GM12878 (cell line): ENCODE data around the gene TMEM174. TPM values are rescaled to one million over a fixed set of nuclear protein-coding genes. Genes with fewer than 3 reads are reported as not detected.

Experiments
- ATAC-seq: fragments of 200-7000 bp; cut with Tn5 transposase; 3 replicates; pipeline ENCODE4 v1.9.1; 2020; ENCODE audit warnings: mild to moderate bottlenecking, moderate library complexity
- BruUV-seq: library from RNA; stranded (reverse); fragments of 400-500 nt; replicated peaks from 2 replicates; lab custom pipeline; 2021; lab: Mats Ljungman, UMichigan
- CTCF ChIA-PET: fragments of 300-600 bp; sonication (Branson Sonifier 250); formaldehyde crosslinking; extraction: SDS; loops from one replicate; lab custom pipeline; 2021; ENCODE audit warnings: inconsistent platforms; lab: Yijun Ruan, JAX
- POLR2A ChIA-PET: fragments of 350-600 bp; formaldehyde crosslinking; extraction: SDS; loops from one replicate; lab custom pipeline; 2021; ENCODE audit warnings: inconsistent platforms; lab: Charles Lee
- RAD21 ChIA-PET: fragments of 300-600 bp; sonication (Branson Sonifier 250); formaldehyde crosslinking; loops from one replicate; lab custom pipeline; 2023; ENCODE audit warnings: antibody characterized with exemption; ENCODE audit not compliant: unreplicated experiment; lab: Charles Lee
- SMC1A ChIA-PET: fragments of 300-600 bp; sonication (Branson Sonifier 250); formaldehyde crosslinking; loops from one replicate; lab custom pipeline; 2023; ENCODE audit not compliant: unreplicated experiment, uncharacterized antibody; lab: Charles Lee
- DNase-seq: peaks from one replicate; pipeline ENCODE4 v3.0.0-alpha.2; 2011; ENCODE audit warnings: low read depth, low spot score
- FAIRE-seq: peaks from 3 replicates; lab custom pipeline; 2011; peaks lifted over from hg19 to GRCh38; lab: Jason Lieb, UNC
- H2AFZ ChIP-seq: 2 replicates; pipeline ENCODE4 v1.6.0; 2011; ENCODE audit warnings: low read depth, low read length, control low read depth; ENCODE audit not compliant: control insufficient read depth
- H3K27ac ChIP-seq: 2 replicates; pipeline ENCODE4 v1.5.1; 2011; ENCODE audit warnings: control low read depth; ENCODE audit not compliant: control insufficient read depth, insufficient read depth
- H3K27me3 ChIP-seq, 2 experiments: replicated peaks in 1 of 2; 2 replicates each; pipeline versions ENCODE4 v1.6.0 to v1.6.1; 2011; ENCODE audit warnings: low read length in 1 of 2; ENCODE audit not compliant: control insufficient read depth in 2 of 2, insufficient read depth in 2 of 2
- H3K36me3 ChIP-seq, 2 experiments: 2 replicates each; pipeline ENCODE4 v1.5.1; 2011; ENCODE audit warnings: low read length in 1 of 2; ENCODE audit not compliant: control insufficient read depth in 2 of 2, insufficient read depth in 2 of 2
- H3K4me1 ChIP-seq: 2 replicates; pipeline ENCODE4 v1.6.1; 2011; ENCODE audit warnings: mild to moderate bottlenecking, low read length, moderate library complexity, mixed read lengths; ENCODE audit not compliant: control insufficient read depth, insufficient read depth
- H3K4me2 ChIP-seq: 2 replicates; pipeline ENCODE4 v1.6.0; 2011; ENCODE audit warnings: control low read depth; ENCODE audit not compliant: control insufficient read depth, insufficient read depth
- H3K4me3 ChIP-seq: fragments of 200-600 bp; sonication (generic); 2 replicates; pipeline ENCODE4 v1.5.1; 2016
- H3K79me2 ChIP-seq: 2 replicates; pipeline ENCODE4 v1.6.0; 2011; ENCODE audit warnings: low read length; ENCODE audit not compliant: control insufficient read depth, insufficient read depth
- H3K9ac ChIP-seq: 2 replicates; pipeline ENCODE4 v1.8.0; 2011; ENCODE audit warnings: low read length, control low read depth, mixed read lengths; ENCODE audit not compliant: control insufficient read depth, insufficient read depth
- H3K9me3 ChIP-seq: replicated peaks from 3 replicates; pipeline ENCODE4 v1.5.1; 2011; ENCODE audit warnings: mild to moderate bottlenecking, low read length; ENCODE audit not compliant: control insufficient read depth, insufficient read depth
- H4K20me1 ChIP-seq: 2 replicates; pipeline ENCODE4 v1.6.0; 2011; ENCODE audit not compliant: control insufficient read depth, insufficient read depth
- ASH2L ChIP-seq: fragments of 300-600, 200-600 bp; sonication (generic); IDR thresholded peaks from 2 replicates; pipeline ENCODE4 v1.6.1; 2017; ENCODE audit warnings: low read depth, mild to moderate bottlenecking, borderline replicate concordance
- BACH1 ChIP-seq: fragments of 450-650 bp; IDR thresholded peaks from 2 replicates; pipeline ENCODE4 v1.6.1; 2017; ENCODE audit warnings: mild to moderate bottlenecking, borderline replicate concordance
- CREM ChIP-seq: IDR thresholded peaks from 2 replicates; pipeline ENCODE4 v1.6.1; 2014; ENCODE audit warnings: antibody characterized with exemption, low read depth
- DPF2 ChIP-seq: fragments of 450-650 bp; IDR thresholded peaks from 2 replicates; pipeline ENCODE4 v1.6.1; 2017; ENCODE audit warnings: mild to moderate bottlenecking
- KLF5 ChIP-seq: fragments of 450-650 bp; IDR thresholded peaks from 2 replicates; pipeline ENCODE4 v1.6.1; 2014; ENCODE audit warnings: mild to moderate bottlenecking; ENCODE audit not compliant: partially characterized antibody
- MTA2 ChIP-seq: fragments of 450-650 bp; IDR thresholded peaks from 2 replicates; pipeline ENCODE4 v1.6.1; 2016; ENCODE audit warnings: low read depth, mild to moderate bottlenecking, moderate library complexity
- MTA3 ChIP-seq: IDR thresholded peaks from 2 replicates; pipeline ENCODE4 v1.6.1; 2012; ENCODE audit warnings: low read length, inconsistent platforms, borderline replicate concordance
- STAT3 ChIP-seq: IDR thresholded peaks from 2 replicates; pipeline ENCODE4 v1.6.1; 2011; ENCODE audit warnings: low read depth, low read length, improper control_type of control experiment
- TCF7 ChIP-seq: IDR thresholded peaks from 2 replicates; pipeline ENCODE4 v1.6.1; 2014; ENCODE audit warnings: antibody characterized with exemption, borderline replicate concordance
- in situ Hi-C: fragments of 300-500 bp; cut with MboI; formaldehyde crosslinking; loops from 9 replicates; pipeline ENCODE4 v1.14.3; 2018; ENCODE audit warnings: mixed read lengths
- intact Hi-C: fragments of 100-400 bp; cut with micrococcal nuclease; formaldehyde crosslinking; loops from one replicate; pipeline ENCODE4 v1.14.2; 2022; ENCODE audit not compliant: unreplicated experiment
- polyA plus RNA-seq, 11 experiments: library from polyadenylated mRNA; depleted of rRNA in 4 of 11; unstranded in 6 of 11; stranded (reverse) in 5 of 11; fragments of >200 nt; fragmentation: Nextera tagmentation in 4 of 11; fragmentation: Illumina TruSeq in 1 of 11; extraction: Ambion mirVana in 4 of 11; extraction: Trizol in 1 of 11; gene quantifications; 1 replicate in 1 of 11; 2 replicates in 10 of 11; pipeline versions ENCODE4 v1.2.1 to v1.2.3, GENCODE V29; 2011 to 2016; ENCODE audit warnings: inconsistent platforms in 2 of 11, missing spikeins in 2 of 11, low read depth in 1 of 11
- total RNA-seq, 4 experiments: library from RNA; depleted of rRNA in 3 of 4; stranded (reverse); fragments of >200 nt in 3 of 4; fragmentation: Illumina TruSeq in 1 of 4; extraction: Trizol in 1 of 4; gene quantifications; 2 replicates each; pipeline versions ENCODE4 v1.2.1 to v1.2.3, GENCODE V29; 2013 to 2021
- TF ChIP-seq, protein P1 (sequence below): fragments of 450-650 bp; IDR thresholded peaks from 2 replicates; pipeline ENCODE4 v1.6.1; 2016; ENCODE audit warnings: mild to moderate bottlenecking
- TF ChIP-seq, protein P2 (sequence below): fragments of 450-650 bp; IDR thresholded peaks from 2 replicates; pipeline ENCODE4 v1.6.1; 2016; ENCODE audit warnings: mild to moderate bottlenecking, moderate library complexity, borderline replicate concordance
- TF ChIP-seq, protein P3 (sequence below): fragments of 450-650 bp; IDR thresholded peaks from 2 replicates; pipeline ENCODE4 v1.6.1; 2014; ENCODE audit warnings: mild to moderate bottlenecking

TMEM174 gene
- total and polyA plus RNA-seq, 10 of the 15 experiments (the other 5 are each of a cell fraction or from before 2014, with no cell fraction given), result not detected

DNA sequence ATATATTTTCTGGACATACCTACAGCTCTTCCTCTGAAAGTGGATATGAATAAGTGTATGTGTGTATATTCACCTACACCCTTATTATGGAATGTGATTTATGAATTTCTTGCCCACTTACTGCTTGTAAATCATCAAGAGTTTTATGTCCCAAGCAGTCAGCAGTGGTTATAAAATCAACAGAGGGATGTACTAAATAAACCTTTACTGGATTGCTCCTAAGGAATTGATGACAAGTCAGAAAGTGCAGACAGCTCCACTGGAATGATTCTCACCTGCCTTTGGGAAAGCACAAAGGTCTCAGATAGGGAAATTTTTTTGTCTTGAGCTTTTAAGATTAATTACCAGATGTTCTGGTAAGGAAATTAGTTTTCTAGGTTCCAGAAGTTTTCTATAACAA is 9.3 kb downstream of the TMEM174 start:
- in situ Hi-C loops, result no loop called here
- CTCF ChIA-PET, result interaction anchor here (0.6 kb wide), 1 partner anchor 10 kb away, joined by 3 read pairs; no protein-coding TSS in a partner anchor

More for the DNA sequence above, 9.3 kb downstream of the TMEM174 start:
- Histone ChIP-seq H4K20me1 (no peaks in the 10 kb centered on the region), H3K4me1 (no peaks in the 10 kb centered on the region), H3K27ac (no peak overlapping the region), H3K4me3 (no peak overlapping the region), H3K9ac (no peak overlapping the region), H3K36me3 (no peaks in the 10 kb centered on the region), H2AFZ (no peak overlapping the region), H3K9me3 (no peaks in the 10 kb centered on the region), H3K4me2 (no peak overlapping the region)
- intact Hi-C loops, result no loop called here
- no TSS peak for BruUV-seq
- ChIA-PET SMC1A (interaction anchor here (1.4 kb wide), 1 partner anchor 11 kb away, joined by 3 read pairs; no protein-coding TSS in a partner anchor), RAD21 (no interaction called here)
- no peak for DNase-seq
- TF ChIP-seq MTA3 (no peak), MTA2 (no peak), TCF7 (no peak), STAT3 (no peak), CREM (no peak), DPF2 (no peak), BACH1 (no peak), ASH2L (no peak), KLF5 (no peak)
- TF ChIP-seq, protein P1, sequence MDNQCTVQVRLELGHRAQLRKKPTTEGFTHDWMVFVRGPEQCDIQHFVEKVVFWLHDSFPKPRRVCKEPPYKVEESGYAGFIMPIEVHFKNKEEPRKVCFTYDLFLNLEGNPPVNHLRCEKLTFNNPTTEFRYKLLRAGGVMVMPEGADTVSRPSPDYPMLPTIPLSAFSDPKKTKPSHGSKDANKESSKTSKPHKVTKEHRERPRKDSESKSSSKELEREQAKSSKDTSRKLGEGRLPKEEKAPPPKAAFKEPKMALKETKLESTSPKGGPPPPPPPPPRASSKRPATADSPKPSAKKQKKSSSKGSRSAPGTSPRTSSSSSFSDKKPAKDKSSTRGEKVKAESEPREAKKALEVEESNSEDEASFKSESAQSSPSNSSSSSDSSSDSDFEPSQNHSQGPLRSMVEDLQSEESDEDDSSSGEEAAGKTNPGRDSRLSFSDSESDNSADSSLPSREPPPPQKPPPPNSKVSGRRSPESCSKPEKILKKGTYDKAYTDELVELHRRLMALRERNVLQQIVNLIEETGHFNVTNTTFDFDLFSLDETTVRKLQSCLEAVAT, result no peak
- TF ChIP-seq, protein P2, sequence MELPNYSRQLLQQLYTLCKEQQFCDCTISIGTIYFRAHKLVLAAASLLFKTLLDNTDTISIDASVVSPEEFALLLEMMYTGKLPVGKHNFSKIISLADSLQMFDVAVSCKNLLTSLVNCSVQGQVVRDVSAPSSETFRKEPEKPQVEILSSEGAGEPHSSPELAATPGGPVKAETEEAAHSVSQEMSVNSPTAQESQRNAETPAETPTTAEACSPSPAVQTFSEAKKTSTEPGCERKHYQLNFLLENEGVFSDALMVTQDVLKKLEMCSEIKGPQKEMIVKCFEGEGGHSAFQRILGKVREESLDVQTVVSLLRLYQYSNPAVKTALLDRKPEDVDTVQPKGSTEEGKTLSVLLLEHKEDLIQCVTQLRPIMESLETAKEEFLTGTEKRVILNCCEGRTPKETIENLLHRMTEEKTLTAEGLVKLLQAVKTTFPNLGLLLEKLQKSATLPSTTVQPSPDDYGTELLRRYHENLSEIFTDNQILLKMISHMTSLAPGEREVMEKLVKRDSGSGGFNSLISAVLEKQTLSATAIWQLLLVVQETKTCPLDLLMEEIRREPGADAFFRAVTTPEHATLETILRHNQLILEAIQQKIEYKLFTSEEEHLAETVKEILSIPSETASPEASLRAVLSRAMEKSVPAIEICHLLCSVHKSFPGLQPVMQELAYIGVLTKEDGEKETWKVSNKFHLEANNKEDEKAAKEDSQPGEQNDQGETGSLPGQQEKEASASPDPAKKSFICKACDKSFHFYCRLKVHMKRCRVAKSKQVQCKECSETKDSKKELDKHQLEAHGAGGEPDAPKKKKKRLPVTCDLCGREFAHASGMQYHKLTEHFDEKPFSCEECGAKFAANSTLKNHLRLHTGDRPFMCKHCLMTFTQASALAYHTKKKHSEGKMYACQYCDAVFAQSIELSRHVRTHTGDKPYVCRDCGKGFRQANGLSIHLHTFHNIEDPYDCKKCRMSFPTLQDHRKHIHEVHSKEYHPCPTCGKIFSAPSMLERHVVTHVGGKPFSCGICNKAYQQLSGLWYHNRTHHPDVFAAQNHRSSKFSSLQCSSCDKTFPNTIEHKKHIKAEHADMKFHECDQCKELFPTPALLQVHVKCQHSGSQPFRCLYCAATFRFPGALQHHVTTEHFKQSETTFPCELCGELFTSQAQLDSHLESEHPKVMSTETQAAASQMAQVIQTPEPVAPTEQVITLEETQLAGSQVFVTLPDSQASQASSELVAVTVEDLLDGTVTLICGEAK, result no peak
- TF ChIP-seq, protein P3, sequence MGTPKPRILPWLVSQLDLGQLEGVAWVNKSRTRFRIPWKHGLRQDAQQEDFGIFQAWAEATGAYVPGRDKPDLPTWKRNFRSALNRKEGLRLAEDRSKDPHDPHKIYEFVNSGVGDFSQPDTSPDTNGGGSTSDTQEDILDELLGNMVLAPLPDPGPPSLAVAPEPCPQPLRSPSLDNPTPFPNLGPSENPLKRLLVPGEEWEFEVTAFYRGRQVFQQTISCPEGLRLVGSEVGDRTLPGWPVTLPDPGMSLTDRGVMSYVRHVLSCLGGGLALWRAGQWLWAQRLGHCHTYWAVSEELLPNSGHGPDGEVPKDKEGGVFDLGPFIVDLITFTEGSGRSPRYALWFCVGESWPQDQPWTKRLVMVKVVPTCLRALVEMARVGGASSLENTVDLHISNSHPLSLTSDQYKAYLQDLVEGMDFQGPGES, result no peak
- TF ChIP-seq, all 136 proteins: peak for 0
- POLR2A ChIA-PET, result no interaction called here
- FAIRE-seq (no peak), ATAC-seq (no peak)
- Histone ChIP-seq H3K79me2 (no peaks in the 10 kb centered on the region), H3K27me3 (peaks cover 0 to 2% of the 10 kb centered on the region in 2 experiments; a peak in 1 of 4 replicates)
